HG03175 (cell line): ENCODE results near the gene OTOA.
A peak's percentile ranks its signal among the peaks of the same experiment; 100 is the strongest.
"Not testable (repeated sequence)": the region's sequence is repeated elsewhere in the genome, so short reads cannot be mapped to it uniquely, and the experiment has no call there.

Source experiments
- ATAC-seq: cut with Tn5 transposase; IDR thresholded peaks from one replicate; pipeline ENCODE4 v1.9.1; 2021; ENCODE audit warnings: mild to moderate bottlenecking, moderate library complexity; ENCODE audit not compliant: unreplicated experiment

OTOA gene

GRCh38 chr16:21667575-21667974 lies 3.8 kb downstream of the OTOA start:
- ATAC-seq = no peak

- ATAC-seq = no peak
Observed at GRCh38 chr16:21673469-21673868, 9.7 kb downstream of the OTOA start.

- not testable (repeated sequence) for ATAC-seq
Observed at GRCh38 chr16:21674456-21674855, 10.7 kb downstream of the OTOA start.

GRCh38 chr16:21680714-21681113 lies 16.9 kb downstream of the OTOA start:
- ATAC-seq = not testable (repeated sequence)

- ATAC-seq = no peak
Observed at GRCh38 chr16:21683184-21683583, 19.4 kb downstream of the OTOA start.

GRCh38 chr16:21684199-21684598 lies 20.4 kb downstream of the OTOA start:
- ATAC-seq = no peak

GRCh38 chr16:21685034-21685455 lies 21.3 kb downstream of the OTOA start:
- ATAC-seq = no peak

GRCh38 chr16:21689107-21689506 lies 25.3 kb downstream of the OTOA start:
- ATAC-seq = no peak

GRCh38 chr16:21690967-21691366 lies 27.2 kb downstream of the OTOA start:
- not testable (repeated sequence) for ATAC-seq

GRCh38 chr16:21694609-21695008 lies 30.8 kb downstream of the OTOA start:
- no peak for ATAC-seq

GRCh38 chr16:21697032-21697431 lies 33.3 kb downstream of the OTOA start:
- no peak for ATAC-seq

GRCh38 chr16:21698169-21699032 lies 34.6 kb downstream of the OTOA start:
- no peak for ATAC-seq

- ATAC-seq = no peak
Observed at GRCh38 chr16:21701271-21701670, 37.5 kb downstream of the OTOA start.

- no peak for ATAC-seq
Observed at GRCh38 chr16:21702276-21702675, 38.5 kb downstream of the OTOA start.

GRCh38 chr16:21703156-21703555 lies 39.4 kb downstream of the OTOA start:
- no peak for ATAC-seq

- peak; percentile 82 for ATAC-seq
Observed at GRCh38 chr16:21703589-21704174, 39.9 kb downstream of the OTOA start.

- ATAC-seq = no peak
Observed at GRCh38 chr16:21704266-21704665, 40.5 kb downstream of the OTOA start.

GRCh38 chr16:21704733-21705132 lies 41.0 kb downstream of the OTOA start:
- ATAC-seq = no peak

GRCh38 chr16:21708533-21709115 lies 44.9 kb downstream of the OTOA start:
- ATAC-seq = no peak

GRCh38 chr16:21710938-21711337 lies 47.2 kb downstream of the OTOA start:
- ATAC-seq = no peak

GRCh38 chr16:21713549-21714368 lies 50.0 kb downstream of the OTOA start:
- ATAC-seq = no peak
